HG02973 (cell line): ENCODE measurements around the gene SHE.
"Not testable (repeated sequence)": the region's sequence is repeated elsewhere in the genome, so short reads cannot be mapped to it uniquely, and the experiment has no call there.

Experiments
- ATAC-seq: cut with Tn5 transposase; IDR thresholded peaks from one replicate; pipeline ENCODE4 v1.9.1; 2021; ENCODE audit warnings: moderate library complexity; ENCODE audit not compliant: unreplicated experiment

The SHE gene

GRCh38 chr1:154517661-154518060 is 15.4 kb upstream of the SHE start:
- no peak for ATAC-seq

DNA sequence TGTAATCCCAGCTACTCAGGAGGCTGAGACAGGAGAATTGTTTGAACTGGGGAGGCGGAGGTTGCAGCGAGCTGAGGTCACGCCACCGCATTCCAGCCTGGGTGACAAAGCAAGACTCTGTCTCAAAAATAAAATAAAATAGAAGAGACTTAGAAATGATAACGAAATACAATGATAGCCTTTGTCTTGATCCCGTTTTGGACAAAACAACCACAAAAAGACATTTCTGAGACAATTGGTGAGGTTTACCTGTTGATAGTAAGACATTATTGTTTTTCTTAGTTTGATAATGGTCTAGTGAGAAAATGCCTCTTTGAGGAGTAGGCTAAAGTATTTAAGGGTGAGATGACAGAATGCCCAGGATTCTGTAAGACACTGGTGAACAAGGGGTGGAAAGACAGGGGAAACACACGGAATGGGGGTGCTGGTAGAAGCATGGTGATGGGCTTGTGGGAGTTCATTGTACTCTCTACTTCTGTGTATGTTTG is 11.9 kb upstream of the SHE start:
- no peak for ATAC-seq

DNA sequence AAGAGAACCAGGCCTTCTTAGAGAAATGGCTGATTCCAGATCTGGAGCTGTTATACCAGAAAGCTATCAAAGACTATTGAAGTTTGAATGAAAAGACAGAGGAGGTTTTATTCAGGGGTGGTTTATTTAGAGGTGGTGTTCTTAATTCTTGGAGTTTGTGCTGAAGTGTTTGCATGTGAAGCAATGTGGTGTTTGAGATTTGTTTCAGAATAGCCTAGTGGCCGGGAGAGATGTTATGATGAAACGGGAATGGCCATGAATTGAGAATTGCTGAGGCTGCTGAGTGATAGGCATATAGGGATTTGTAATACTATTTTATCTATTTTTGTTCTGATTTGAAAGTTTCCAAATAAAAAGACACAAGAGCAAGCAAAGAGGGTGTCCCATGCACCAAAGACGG is 10.5 kb upstream of the SHE start:
- no peak for ATAC-seq

- no peak for ATAC-seq
Measured at GRCh38 chr1:154503898-154504297, 1.7 kb upstream of the SHE start.

GRCh38 chr1:154502744-154503115 is 518 bp upstream of the SHE start:
- no peak for ATAC-seq

DNA sequence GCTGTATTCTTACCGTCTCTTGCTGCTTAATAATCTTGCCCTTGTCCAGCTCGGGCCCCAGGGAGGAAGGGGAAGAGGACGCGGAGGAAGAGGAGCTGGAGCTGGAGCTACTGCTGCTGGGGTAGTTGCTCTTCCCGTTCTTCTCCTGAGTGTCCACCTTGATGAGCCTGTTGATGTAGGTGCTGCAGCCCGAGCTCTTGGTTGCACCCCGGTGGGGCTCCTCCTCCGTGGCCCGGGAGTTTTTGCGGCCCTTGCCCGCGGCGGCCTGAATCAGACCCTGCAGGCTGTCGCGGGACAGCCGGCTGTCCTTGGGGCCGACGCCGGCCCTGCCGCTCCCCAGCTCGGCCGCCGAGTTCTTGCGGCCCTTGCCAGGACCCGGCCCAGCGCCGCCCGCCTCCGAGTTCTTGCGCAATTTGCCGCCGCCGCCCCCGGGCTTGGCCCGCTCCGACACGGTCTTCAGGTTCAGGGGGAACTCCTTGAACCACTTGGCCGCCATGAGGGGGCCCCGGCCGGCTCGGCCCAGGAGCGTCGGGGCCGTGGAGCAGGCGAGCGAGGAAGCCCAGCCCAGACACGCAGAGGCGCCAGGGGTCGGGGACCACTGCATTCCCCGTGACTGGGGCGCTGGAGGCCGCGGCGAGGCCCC is 668 bp downstream of the SHE start:
- ATAC-seq: no peak

DNA sequence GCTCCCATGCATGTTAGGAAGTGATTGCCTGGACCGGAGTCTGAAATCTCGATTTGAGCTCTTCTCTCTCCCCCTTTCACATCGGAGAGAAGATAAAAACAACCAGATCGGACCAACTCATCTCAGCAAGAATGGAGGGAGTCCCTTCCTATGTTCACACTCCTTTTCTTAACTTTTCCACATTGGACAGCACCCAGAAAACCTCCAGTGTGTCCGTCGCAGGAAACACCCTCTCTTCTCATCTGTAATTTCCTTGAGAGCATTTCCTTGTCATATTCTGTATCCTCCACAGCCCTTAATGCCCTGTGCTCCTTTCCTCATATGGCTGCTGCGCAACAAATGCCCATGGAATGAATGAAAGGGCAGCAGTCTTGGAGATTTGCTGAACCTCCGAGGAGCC is 1.7 kb downstream of the SHE start:
- ATAC-seq: no peak

- no peak for ATAC-seq
Measured at GRCh38 chr1:154499446-154499845, 2.8 kb downstream of the SHE start.

GRCh38 chr1:154497026-154497806 is 5.0 kb downstream of the SHE start:
- ATAC-seq: no peak

DNA sequence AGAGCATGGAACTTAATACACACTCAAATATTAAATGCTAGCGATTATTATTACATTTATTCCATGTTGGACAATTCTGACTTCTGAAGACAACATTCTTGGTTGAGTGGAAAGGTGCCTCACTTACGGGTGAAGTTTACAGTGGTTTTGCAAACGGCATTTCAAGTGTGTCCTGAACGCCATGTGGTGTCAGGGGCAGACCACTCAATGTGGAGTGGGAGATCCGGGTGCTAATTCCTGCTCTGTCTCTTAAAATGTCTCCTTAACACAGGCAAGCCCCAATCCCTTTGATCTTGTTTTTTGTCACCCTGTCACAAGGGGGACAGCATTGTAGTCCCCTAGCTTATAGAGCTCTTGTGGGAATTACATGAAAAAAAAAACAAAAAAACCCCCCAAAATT is 5.8 kb downstream of the SHE start:
- no peak for ATAC-seq

DNA sequence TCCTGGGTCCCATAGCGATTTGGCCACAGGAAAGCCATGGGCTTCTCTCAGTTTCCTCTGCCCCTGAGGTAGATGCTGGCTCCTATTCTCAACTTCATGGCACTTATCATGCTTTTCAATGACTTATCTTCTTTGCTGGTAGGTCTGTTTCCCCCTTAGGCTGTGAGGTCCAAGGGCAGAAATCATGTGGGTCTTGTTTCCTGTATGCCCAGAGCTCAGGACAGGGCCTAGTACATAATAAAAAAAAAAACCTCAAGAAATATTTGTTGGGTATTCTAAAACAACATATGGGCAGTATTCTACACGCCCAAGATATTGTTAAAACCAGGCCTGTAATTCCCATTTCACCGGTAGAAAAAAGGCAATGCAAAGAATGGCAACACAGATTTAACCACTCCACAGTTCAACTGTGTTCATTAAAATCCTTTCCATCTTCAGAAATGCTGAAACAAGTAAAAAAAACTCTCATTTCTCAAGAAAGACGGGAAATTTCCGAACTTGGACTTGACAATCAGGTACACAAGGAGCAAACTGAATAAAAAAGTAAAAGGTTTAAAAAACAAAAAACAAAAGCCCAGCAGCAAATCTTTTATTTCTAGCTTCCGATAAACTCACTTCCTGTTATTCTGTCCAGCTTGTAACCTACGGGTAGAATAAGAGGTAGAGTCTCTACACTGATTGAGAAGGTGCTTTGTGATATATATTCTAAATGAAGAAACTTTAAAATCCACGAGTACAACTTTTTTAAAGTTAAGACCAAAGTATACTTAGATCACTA is 6.5 kb downstream of the SHE start:
- ATAC-seq: no peak

DNA sequence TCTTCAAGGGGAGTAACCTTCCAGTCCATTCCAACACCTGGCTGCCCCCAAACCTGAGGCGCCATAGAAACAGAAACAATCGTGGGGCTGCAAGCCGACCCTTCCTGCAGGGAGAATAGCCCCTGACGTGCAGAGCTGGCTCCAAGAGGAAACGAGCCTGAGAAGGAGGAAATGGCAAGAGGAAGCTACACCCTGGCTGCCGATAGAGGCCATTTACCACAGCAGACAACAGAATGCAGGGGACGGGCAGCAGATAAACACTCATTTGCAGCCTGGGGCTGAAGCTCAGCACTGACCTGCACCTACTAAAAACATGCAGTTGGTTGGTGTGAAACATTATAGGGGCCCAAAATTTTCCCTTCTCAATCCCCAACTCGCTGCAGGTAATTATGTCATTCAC is 8.9 kb downstream of the SHE start:
- no peak for ATAC-seq

DNA sequence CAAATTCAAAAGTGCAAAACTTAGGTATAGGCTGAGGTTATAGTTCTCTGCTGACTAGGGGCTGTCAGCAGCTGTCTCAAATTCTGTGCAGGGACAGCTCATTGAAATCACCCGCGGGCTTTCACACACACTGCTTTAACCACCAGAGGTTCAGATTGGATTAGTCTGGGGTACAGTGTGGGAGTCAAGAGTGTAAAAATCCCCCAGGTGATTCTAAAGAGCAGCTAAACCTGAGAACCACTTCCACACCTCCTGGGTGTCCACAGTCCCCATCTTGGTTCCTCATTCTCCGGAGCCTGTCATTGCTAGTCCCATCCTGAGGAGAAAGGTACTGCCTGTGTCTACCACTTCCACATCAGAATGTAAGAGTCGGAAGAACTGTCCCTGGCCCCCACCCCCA is 10.1 kb downstream of the SHE start:
- ATAC-seq: no peak

DNA sequence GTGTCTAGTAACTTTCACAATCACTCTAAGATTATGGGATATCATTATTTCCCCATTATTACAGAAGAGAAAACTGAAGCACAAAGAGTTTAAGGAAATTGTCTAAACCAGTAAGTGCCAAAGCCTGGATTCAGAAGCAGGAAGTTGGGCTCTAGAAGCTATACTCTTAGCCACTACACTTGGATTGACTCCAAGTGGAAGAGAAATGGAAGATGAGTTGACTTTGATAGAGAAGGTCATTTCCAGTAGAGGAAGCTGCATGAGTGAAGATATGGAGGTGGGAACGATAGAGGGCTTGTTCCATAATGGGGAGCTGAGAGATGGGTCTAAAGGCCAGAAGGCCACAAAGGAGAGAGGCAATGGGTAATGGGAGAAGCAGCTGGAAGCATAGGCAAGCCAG is 11.9 kb downstream of the SHE start:
- ATAC-seq: no peak

DNA sequence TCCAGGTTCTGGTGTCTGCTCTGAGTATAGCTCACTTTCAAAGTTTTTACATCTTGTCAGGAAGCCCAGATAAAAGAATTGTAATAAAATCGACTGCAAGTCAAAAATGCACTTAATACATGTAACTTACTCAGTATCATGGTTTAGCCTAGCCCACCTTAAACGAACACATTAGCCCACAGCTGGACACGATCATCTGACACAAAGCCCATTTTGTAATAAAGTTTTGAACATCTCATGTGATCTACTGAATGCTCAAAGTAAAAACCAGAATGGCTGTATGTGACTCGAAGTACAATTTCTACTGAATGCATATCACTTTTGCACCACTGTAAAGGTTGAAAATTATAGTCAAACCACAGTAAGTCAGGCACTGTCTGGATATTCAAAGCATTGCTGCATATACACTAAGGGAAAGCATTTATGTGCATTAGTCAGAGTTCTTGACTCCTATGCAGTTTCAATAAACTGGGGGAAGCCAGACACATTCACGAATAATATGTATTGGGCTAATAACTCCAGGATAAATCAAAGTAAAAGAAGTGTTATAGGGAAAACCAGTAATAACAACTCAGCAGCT is 12.4 kb downstream of the SHE start:
- no peak for ATAC-seq

DNA sequence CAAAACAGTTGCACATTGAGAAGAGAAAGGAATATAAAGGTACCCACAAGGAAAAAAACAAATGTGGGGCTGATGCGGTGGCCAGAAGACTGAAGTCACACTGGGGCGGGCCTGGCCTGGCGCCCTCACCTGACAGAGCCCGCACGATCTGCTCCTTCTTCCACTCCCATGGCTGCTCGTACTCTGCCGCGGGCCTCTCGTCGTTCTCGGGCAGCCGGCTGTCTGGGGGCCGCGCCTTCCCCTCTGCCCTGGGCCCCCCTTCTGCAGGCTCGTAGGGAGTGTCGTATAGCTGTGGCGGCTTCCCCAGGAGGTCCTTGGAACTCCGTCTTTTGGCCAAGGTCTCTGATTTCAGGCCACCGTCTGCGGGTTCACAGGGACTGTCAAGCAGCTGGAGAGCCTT is 13.3 kb downstream of the SHE start:
- no peak for ATAC-seq

DNA sequence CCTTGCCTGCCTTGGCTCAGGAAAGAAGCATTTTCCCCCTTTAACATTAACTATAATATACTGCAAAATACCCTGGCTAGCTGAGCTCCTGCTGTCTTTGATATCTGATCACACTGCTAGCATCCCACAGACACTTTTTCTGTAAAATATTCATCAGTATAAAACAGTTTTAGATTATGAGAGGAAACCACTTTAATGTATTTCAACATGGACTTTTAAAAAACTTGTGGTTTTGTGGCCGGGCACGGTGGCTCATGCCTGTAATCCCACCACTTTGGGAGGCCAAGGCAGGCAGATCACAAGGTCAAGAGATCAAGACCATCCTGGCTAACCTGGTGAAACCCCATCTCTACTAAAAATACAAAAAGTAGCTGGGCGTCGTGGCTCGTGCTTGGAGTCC is 15.5 kb downstream of the SHE start:
- not testable (repeated sequence) for ATAC-seq

DNA sequence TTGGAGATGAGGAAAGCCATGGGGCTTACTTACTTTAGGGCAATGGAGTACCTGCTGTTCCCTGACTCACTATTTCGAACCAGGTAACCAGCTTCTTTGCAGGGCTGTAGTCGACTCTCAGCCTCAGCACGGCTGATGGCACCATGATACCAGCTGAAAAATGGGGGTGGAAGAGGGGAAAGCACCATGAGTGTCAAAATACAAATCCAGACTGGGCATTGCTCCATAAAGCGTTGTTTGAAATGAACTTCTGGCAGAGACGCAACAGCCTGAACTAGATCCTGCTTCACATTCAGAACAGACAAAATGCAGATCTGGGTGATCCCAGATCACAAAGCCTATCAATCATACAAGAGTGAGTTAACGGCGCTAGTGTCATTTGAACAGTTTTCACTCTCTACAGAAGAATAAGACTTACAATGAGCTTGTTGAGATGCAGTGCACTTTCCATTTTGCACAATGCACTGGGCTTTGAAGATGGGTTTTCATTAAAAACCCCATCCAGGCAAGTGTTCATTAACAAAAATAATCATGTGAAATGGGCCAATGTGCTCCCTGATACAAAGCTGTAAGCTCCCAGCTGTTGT is 16.2 kb downstream of the SHE start:
- ATAC-seq: no peak

GRCh38 chr1:154485106-154485505 is 17.1 kb downstream of the SHE start:
- no peak for ATAC-seq

DNA sequence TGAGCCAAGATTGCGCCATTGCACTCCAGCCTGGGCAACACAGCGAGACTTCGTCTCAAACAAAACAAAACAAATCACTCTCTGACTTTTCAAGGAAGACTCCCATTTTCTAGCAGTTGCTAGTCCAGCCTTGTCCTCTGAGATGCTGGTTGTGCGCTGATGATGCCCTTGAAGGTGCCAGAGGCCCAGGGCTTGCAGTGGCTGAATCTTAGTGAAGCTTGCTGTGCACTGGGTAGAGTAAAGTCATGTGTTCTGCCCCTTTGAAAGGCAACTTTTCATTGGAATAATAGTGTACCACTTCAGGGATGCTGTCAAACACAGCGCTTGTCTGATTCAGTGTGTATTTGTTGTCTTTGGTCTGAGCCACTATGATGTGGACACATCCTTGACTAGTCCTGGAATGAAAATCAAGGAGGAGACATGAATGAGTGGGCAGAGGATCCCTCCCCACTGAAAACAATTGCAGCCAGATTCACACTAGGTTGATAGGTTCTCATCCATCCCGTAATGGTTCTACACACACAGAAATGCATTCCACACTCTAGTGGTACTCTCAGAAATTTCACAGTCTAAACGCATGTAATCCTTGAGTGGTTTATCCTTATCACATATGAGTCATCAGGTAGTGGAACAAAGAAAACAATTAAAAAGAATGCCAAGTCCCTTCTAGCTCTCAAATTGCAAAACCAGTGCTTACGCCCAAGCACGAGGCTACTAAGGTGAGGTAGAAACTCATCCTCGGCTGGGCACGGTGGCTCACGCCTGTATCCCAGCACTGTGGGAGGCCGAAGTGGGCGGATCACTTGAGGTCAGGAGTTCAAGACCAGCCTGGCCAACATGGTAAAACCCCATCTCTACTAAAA is 18.0 kb downstream of the SHE start:
- ATAC-seq: no peak
